NCI-H1105 (cell line): ENCODE data around the gene USF3.
A peak's percentile ranks its signal among the peaks of the same experiment; 100 is the strongest.

Experiments used
- DNase-seq: peaks from one replicate; lab custom pipeline; 2025; lab: John Stamatoyannopoulos, UW

USF3 gene

DNA sequence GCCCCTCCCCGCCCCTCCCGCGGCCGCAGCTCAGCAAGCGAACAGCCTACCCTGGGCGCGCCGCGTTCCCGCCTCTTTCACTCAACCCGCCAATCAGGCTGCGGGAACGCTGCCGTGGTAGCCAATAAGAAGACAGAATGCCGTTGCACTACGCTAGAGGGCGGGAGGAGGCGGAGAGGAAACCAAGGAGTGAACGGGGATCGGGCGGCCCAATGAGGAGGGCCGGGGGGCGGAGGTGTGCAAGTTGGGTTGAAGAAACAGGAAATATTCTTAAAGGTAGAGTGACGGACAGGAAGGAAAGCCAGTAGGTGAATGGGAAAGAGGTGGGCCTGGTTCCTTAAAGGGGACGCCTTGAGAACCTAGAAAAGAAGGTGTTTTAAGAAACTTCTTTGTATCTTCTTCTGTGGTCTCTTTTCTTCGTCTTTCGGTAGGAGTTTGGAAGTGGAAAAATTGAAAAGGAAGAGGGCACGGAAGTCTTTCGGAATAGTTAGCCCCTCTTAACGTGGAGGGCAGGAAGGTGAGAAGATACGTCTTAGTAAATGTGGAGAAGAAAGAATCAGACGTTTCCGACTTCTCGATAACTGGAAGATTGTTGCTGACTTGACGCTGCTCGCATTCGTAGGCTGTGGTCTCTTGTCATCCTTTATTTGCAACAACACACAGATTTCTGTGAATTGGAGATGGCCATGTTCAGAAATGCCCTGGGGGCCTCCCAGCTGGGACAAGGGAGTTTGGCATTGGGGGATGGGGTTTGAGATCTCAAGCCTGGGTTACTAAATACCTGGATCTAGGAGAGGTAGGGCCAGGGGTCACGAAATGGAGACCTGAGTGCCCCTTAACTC is 437 bp upstream of the USF3 start:
- DNase-seq, result peak; percentile 98

DNA sequence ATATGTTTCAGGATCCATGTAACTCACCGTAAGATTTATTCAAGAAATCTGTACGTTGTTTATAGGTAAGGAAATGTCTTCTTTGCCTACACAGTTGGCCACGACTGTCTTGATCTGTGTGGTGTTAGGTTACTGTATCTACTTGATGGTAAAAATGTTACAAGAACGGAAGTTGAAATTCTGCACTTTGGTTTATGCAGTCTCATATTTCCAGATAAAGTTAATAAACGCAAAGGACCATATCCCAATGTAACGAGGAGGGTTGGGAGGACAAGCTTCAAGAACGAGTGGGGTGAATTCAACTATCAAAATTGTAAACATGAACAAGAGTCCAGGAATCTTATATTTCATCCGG is 1.0 kb downstream of the USF3 start:
- DNase-seq, result no peak

DNA sequence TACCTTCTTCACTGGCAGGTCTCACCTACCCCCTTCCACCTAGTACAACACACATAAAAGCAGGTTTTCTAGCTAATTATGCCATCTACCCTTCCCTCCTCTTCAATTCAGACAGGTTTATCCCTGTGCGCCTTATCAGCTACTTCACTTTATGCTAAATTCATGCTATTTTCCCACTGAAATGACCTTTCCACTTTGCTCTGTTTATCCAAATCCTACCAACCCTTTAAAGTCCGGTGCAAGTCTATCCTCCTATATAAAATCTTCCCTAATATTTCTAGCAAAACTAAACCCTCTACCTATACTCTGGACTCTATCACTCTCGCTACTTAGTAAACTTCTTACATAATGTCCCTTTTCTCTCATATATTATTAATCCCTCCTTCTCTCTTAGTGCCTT is 6.0 kb downstream of the USF3 start:
- no peak for DNase-seq

DNA sequence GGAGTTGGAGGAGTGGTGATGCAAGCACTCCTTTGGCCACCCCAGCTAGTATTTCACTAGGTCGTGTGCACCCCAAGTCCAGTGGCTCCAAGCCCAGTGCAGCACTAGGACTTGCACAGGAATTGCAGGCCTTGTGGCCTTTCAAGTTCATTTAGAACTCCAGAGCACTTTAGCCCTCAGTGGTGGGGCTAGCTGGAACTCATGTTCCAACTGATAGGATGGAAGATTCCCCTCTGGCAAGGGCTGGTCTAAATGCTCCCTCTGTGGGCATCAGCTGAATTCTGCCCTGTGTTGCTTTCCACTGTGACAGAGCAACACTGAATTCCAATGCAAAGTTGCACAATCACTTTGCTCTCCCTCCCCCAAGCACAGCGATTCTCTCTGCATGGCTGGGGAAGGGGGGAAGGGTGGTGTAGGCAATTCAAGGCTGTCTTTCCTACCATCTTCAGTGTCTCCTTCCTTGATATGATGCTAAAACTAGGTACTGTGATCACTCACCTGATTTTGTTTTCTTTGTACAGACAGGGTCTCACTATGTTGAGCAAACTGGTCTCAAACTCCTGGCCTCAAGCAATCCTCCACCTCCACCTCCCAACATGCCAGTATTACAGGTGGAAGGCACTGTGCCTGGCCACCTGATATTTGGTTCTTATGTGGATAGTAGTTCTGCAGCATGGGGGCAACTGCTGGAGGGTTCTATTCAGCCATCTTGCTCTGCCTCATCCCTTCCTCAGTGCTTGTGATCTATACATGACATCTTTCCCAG is 10.3 kb downstream of the USF3 start:
- DNase-seq, result no peak

DNA sequence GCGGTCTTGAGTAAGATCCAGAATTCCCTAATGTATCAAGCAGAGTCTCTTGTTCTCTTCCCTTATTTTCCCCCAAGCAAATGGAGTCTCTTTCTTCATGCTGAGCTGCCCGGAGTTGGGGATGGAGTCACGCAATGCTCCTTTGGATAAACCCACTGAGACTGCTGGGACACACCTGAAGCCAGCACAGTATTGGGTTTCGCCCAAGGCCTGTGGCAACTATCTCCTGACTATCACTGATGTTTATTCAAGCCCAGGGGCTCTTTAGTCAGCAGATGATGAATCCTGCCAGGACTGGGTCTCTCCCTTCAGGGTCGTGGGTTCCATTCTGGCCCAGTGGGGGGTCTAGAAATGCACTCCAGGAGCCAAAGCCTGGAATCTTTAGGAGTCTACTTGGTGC is 11.3 kb downstream of the USF3 start:
- no peak for DNase-seq

DNA sequence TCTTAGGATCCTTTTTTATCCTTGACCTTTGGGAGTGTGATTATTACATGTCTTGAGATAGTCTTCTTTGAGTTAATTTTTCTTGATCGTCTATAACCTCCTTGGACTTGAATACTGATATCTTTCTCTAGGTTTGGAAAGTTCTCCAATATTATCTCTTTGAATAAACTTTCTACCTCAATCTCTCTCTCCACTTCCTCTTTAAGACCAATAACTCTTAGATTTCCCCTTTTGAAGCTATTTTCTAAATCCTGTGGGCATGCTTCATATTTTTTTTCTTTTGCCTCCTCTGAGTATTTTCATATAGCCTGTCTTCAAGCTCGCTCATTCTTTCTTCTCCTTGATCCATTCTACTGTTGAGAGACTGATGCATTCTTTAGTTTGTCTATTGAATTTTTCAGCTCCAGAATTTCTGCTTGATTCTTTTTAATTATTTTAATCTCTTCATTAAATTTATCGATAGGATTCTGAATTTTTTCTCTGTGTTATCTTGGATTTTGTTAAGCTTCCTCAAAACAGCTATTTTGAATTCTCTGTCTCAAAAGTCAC is 12.1 kb downstream of the USF3 start:
- DNase-seq, result no peak

DNA sequence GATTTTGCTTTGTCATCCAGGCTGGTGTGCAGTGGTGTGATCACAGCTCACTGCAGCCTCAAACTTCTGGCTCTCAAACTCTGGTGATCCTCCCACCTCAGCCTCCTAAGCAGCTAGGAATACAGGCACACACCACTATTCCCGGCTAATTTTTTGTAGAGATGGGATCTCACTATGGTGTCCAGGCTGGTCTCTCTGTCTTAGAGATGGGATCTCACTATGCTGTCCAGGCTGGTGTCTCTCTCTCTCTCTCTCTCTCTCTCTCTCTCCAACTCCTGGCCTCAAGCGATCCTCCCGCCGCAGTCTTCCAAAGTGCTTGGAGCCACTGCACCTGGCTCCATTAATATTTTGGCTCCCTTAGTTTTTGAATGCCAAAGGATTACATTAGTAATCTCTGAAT is 17.7 kb downstream of the USF3 start:
- DNase-seq, result no peak

DNA sequence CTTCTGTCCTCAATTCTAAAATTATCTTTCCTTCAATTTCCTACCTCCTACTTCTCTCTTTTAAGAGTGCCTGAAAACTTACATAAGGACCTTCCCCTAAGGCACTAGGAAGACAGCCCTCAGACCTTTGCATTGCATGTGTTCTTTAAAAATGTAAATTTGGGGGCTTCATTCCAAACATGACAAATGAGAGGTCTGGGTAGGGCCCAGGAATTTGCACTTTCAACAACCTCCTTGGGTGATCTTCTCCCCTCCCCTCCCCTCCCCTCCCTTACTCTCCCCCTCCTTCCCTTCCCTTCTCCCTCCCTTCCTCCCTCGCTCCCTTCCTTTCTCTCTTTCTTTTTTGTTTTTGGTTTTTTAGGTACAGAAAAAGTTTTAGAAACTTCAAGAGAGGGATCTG is 18.7 kb downstream of the USF3 start:
- no peak for DNase-seq

DNA sequence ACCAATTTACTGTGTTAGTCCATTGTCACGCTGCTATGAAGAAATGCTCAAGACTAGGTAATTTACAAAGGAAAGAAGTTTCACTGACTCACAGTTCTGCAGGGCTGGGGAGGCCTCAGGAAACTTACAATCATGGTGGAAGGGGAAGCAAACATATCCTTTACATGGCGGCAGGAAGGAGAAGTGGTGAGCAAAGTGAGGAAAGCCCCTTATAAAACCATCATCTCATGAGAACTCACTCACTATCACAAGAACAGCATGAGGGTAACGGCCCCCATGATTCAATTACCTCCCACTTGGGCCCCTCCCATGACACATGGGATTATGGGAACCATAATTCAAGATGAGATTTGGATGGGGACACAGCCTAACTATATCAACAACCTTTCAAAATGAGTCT is 20.2 kb downstream of the USF3 start:
- no peak for DNase-seq

DNA sequence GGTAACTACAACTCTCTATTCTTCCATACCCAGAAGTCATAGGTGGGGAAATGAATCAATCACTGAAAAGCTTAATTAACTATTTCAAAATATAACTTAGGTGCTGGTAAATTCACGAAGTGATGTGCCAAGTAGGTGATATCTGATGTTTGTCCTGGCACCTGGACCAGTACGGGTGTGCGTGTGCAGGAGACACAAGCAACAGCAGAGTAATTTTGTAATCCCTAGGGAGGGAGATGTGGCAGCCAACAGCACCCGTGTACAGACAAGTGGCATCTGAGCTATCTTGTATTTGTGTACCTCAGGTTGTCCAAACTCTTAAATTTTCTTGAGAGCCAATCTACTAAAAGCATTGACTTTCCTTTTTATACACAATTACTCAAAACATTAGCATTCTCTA is 22.8 kb downstream of the USF3 start:
- DNase-seq, result no peak

DNA sequence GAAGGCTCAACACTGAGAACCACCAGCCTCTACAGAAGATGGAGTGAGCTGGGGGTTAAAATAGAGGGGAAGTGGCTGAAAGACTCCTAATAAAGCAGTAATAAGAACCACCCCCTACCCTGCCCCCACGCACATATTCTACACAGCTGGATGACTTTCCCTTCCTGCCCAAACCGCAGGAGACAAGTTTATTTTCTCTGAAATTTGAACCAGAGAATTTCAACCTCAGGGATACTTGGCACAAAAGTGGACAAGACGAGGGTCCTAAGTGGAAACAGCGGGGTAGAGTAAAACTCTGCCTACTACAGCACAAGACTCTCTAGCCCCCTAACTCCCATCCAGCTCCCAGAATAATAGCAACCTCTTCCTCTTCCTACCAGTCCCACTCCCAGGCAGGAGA is 28.4 kb downstream of the USF3 start:
- no peak for DNase-seq

DNA sequence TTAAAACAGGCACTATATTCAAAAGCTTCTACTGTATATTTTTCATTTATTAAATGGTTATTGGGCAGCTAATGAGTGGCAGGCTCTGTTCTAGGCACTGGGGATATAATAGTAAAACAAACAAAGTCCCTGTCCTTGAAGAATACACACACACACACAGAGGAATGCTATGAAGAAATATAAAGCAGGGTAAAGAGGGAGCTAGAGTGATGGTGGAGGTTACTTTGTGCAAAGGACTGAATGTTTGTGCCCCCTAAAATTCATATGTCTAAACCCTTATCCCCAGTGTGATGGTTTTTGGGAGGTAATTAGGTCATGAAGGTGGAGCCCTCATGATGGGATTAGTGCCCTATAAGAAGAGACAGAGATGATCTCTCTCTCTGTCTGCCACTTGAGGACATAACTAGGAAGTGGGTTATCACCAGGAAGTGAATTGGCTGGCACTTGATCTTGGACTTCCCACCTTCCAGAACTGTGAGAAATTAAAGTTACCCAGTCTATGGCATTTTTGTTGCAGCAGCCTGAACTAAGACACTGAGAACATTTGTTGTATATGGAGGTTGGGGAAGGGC is 31.8 kb downstream of the USF3 start:
- DNase-seq, result no peak

DNA sequence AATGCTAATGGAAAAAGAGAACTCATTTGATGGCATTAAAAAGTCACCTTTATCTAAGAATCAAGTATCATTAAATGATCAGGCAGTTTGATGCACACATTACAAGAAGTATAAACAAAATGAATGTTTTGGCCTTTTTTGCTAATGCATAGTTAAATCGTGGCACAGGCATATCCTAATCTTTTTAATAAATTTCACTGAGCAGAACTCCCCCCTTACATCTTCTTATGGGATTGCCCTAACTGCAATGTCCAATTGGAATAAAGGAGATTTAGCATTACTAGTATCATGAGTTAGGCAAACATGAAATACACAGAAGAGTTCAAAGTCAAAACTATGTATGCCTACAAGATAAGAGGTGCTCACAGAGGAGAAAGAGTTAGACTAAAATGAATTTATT is 32.7 kb downstream of the USF3 start:
- DNase-seq, result no peak

DNA sequence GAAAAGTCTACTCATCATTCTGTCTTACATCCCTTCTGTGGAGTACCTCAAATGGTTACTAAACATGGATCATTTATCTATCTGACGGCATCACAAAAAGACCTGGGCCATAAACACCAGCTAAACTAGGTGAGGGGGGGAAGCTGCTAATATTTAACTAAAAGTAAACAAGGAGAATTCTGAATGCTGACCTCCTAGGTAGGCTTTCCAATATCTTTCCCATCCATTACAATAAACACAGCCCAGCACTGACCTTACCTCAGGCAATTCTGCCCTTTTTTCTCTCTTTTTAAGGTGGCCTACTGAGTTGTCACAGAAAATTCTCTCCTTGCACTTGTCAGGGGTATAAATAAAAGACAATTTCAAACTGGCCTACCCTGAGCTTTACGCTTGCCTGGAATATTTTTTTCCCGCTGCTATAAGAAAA is 33.1 kb downstream of the USF3 start:
- DNase-seq, result no peak

DNA sequence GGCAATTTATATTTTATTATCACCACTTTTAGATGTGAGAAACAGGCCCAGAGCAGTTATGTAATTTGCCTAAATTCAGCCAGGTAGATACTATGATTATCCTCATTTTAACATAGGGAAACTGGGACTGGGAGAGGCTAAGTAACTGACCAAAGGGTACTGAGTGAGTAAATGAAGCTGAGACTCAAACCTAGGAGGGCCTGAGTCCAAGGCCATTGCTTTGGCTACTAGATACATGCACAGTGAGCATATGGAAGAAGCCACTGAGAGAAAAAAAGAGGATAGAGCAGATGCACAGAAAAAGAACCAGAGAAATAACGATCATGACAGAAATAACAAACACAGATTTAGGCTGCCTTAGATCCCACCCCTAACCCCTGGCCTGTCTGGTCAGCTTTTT is 33.6 kb downstream of the USF3 start:
- DNase-seq, result no peak

DNA sequence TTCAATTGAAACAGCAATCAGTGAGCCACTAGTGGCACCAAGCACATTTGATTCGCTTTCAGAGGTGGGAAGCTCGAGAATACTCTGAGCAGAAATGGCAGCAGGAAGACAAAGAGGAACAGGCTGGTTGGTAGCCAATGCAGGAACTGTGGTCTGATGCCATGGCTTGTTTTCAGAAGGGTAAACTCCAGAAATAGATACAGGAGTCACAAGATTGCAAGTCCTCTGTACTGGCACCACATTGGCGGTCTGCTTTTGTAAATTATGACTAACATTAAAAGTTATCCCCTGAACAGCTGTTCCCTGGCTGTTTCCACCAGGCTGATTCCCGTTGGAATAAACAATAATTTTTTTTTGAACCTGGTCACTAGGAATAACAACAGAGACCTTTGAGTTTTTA is 35.5 kb downstream of the USF3 start:
- no peak for DNase-seq

DNA sequence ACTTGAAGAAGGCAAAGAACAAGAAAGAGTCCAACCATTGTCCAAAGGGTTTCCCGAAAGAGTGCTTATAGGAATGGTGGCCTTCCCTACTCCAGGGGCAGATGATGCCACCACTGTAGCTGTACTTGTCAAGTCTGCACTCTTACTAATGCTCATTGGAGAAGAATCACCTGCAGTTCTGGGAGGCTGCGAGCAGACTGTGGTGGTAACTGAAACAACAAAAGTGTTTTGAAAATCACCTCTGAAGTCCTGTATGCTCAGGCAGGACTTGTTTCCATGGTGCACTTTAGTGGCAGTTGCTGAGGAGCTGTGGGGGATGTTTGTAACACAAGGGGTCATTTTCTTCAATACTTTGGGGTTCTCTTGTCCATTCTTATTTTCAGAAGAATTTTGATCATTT is 36.0 kb downstream of the USF3 start:
- no peak for DNase-seq

DNA sequence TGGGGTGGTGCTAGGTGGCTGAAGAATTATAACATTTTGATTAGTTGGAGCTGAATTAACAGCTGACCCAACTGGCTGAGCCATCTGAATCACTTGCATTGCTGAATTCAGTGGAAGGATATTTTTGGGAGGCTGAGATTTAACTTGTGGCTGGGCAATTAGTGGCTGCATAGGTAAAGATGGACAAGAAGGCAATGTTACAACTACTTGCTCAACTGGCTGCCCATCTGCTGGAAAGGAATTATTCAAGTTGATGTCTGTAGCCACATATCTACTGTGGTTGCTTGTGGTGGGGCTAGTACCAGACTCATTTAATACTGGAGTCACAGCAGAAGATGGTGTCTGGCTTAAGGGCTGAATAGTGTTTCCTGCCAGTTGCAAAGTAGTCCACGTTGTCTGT is 36.4 kb downstream of the USF3 start:
- no peak for DNase-seq

DNA sequence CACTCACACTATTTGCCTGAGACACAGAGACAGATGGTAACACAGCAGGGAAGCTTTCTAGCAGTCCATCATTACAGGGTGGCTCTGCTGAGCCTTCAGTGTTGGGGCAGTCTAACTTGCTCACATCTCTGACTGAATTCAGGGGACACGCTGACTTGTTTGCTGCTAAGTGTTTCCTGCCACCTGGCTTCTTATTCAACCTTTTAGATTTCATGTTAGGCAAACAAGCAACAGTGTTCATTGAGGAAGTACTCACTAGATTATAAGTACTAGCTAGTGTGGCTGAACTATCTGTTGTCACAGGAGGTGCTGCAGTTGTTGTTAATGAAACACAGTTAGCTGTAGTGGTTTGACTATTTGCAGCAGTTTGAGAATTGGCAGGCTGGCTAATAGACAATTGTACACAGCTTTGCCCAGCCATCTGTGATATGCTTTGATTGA is 37.3 kb downstream of the USF3 start:
- DNase-seq, result no peak

DNA sequence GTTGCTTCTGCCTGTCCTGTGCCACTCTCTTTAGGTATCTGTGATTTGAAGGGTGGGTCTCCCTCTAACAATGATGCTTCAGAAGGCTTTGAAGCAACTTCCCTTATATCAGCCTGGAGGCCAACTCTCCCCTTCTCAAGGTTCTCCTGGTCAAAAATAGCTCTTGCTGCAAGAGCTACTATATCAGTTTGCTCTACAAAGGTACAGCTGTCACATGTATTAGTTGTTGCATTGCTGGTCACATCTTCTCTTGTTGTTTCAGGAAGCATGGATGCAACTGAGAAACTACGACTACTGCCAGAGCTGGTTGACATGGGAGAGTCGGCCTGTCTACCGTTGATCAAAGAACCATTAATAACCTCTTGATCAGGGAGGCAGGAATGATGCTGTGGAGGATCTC is 38.3 kb downstream of the USF3 start:
- DNase-seq, result no peak

DNA sequence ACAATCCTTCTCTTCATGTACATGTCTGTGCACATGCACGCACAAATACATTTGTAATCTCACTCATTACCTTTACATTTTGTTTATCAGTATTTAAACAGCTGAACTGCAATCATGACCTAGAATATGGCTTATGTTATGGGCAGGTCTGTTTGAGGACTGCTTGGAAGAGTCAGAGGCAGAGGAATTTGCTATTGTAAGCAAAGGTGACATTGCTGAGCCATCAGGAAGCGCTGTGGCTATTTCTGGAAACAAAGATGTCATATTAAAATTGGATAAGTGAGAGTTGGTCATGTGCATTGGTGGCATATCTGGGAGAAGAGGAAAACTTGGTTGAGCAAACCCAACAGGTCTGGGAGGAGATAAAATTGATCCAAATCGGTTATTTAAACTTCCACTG is 41.6 kb downstream of the USF3 start:
- no peak for DNase-seq

DNA sequence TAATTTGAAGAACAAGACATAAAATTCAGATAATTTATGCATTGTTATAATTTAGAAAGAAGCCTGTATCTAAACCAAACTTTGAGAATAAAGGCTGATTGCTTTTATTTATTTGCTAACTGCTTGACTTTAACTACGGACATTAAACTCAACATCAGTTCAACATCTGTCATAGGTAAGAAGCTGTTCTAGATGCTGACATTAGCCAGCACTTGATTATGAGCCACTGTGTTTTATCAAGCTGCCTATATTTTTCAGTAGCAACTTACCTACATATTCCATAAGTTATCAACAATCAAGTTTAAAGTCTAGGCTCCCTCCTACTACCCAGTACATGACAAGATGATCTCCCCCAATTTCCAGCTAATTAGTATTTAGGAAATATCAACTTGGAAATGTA is 42.1 kb downstream of the USF3 start:
- no peak for DNase-seq
